Stimulated activated CD4-positive, alpha-beta T cell treated with anti-CD3 and anti-CD28 coated beads, Interleukin-2, amount 100 ng/mL, for 4 hours (primary cell): ENCODE results near the gene KLHL15.
A peak's percentile ranks its signal among the peaks of the same experiment; 100 is the strongest.
"Not testable (repeated sequence)": the region's sequence is repeated elsewhere in the genome, so short reads cannot be mapped to it uniquely, and the experiment has no call there.

ENCODE experiments used
- DNase-seq: peaks from one replicate; pipeline ENCODE4 v3.0.0-alpha.2; 2020; ENCODE audit warnings: low read depth

KLHL15 gene

GRCh38 chrX:24014388-24015018, 12.5 kb downstream of the KLHL15 start:
- peak; percentile 45 for DNase-seq

GRCh38 chrX:24012266-24012665, 14.7 kb downstream of the KLHL15 start:
- DNase-seq = no peak

GRCh38 chrX:24005867-24006266, 21.1 kb downstream of the KLHL15 start:
- no peak for DNase-seq

- DNase-seq = no peak
These were observed 22.0 kb downstream of the KLHL15 start for GRCh38 chrX:24005028-24005427.

GRCh38 chrX:24002792-24003191, 24.2 kb downstream of the KLHL15 start:
- no peak for DNase-seq

GRCh38 chrX:24002167-24002566, 24.8 kb downstream of the KLHL15 start:
- no peak for DNase-seq

GRCh38 chrX:23999671-24000070, 27.3 kb downstream of the KLHL15 start:
- no peak for DNase-seq

- DNase-seq = no peak
These were observed 33.9 kb downstream of the KLHL15 start for GRCh38 chrX:23993012-23993633.

GRCh38 chrX:23992431-23992830, 34.6 kb downstream of the KLHL15 start:
- DNase-seq = no peak

GRCh38 chrX:23990455-23990854, 36.5 kb downstream of the KLHL15 start:
- DNase-seq = no peak

GRCh38 chrX:23989689-23990088, 37.3 kb downstream of the KLHL15 start:
- no peak for DNase-seq

- DNase-seq = no peak
These were observed 44.1 kb downstream of the KLHL15 start for GRCh38 chrX:23982891-23983290.

- no peak for DNase-seq
These were observed 45.3 kb downstream of the KLHL15 start for GRCh38 chrX:23981711-23982110.

- DNase-seq = no peak
These were observed 45.8 kb downstream of the KLHL15 start for GRCh38 chrX:23981222-23981621.

- DNase-seq = no peak
These were observed 47.0 kb downstream of the KLHL15 start for GRCh38 chrX:23980011-23980441.

GRCh38 chrX:23978491-23978890, 48.5 kb downstream of the KLHL15 start:
- DNase-seq = no peak

- DNase-seq = not testable (repeated sequence)
These were observed 61.4 kb downstream of the KLHL15 start for GRCh38 chrX:23965630-23966029.

GRCh38 chrX:23964191-23964590, 62.8 kb downstream of the KLHL15 start:
- DNase-seq = no peak

GRCh38 chrX:23959781-23960180, 67.2 kb downstream of the KLHL15 start:
- no peak for DNase-seq

- DNase-seq = no peak
These were observed 72.6 kb downstream of the KLHL15 start for GRCh38 chrX:23954396-23954795.

- DNase-seq = no peak
These were observed 73.1 kb downstream of the KLHL15 start for GRCh38 chrX:23953908-23954269.

- DNase-seq = peak; percentile 9
These were observed 73.7 kb downstream of the KLHL15 start for GRCh38 chrX:23952984-23953907.

- DNase-seq = no peak
These were observed 74.6 kb downstream of the KLHL15 start for GRCh38 chrX:23952391-23952790.
